SK-N-MC (cell line): ENCODE measurements around the gene MORF4L2.

Experiments used
- FOXP2 ChIP-seq: optimal IDR thresholded peaks from 2 replicates; pipeline ENCODE3; 2011; ENCODE audit warnings: mild to moderate bottlenecking, moderate library complexity; ENCODE audit not compliant: insufficient read depth; ENCODE audit errors: extremely low read length, control extremely low read depth
- POLR2AphosphoS5 ChIP-seq: IDR thresholded peaks from 2 replicates; pipeline ENCODE4 v1.6.1; 2012; ENCODE audit warnings: mild to moderate bottlenecking, low read depth, low read length, borderline replicate concordance

- TF ChIP-seq POLR2AphosphoS5: no peak
- TF ChIP-seq FOXP2: no peak
Measured at GRCh38 chrX:103734125-103734760, 47.7 kb upstream of the MORF4L2 start.
